ENCODE data around the gene USP48.

Gene USP48

DNA sequence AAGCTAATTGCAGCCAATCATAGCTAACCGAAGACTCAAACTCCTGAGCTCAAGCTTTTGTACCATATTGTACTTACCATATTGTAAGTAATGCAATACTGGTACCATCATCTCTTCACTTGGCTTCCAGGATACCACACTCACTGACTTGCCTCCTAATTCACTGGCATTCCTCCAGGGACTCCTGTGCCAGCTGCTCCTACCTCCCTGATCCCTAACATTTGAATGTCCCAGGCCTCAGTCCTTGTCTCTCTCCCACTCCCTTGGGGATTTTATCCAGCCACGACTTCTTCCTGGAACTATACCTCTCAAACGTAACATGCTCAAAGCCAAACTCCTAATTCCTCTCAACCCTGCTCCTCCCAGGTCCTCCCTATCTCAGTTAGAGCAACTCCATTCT is 33.8 kb downstream of the USP48 start:
- no peak for DNase-seq (ENCODE audit: low read depth)

DNA sequence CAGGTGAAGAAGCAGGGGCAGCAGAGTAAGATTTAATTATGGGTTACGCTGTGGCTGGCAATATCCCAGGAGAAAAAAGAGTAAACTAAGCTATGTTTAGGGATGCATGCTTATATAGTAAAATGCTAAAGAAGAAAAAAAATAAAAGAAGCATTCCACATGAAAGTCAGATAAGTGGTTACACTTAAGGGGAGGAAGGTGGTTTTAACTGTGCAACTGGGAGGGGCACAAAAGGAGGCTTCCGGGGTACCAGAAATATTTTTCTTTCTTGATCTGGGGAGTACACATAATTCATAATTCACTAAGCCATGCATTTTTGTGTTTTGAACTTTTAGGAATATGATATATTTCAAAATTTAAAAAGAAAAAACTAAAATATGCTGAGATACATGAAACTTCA is 39.5 kb downstream of the USP48 start:
- no peak for DNase-seq (ENCODE audit: low read depth)

- no peak for DNase-seq (ENCODE audit: low read depth)
These were observed 40.4 kb downstream of the USP48 start for GRCh38 chr1:21742578-21742977.

DNA sequence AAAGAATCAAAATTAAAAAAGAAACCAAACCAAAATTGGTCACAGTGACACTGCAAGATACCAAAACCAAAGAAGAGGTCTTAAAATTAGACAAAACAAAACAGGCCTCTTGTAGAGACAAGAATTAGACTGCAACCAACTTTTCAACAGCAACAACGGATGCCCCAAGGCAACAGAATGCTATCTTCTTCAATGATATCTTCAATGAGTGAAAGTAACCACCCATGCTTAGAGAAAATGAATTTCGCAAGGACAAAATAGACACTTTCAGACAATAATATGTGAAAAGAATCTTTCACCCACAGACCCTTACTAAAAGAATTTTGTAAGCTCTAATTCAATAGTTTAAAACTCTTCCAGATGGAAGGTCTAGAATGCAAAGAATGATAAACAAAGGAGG is 41.7 kb downstream of the USP48 start:
- DNase-seq (ENCODE audit: low read depth): no peak

- no peak for DNase-seq (ENCODE audit: low read depth)
These were observed 46.1 kb downstream of the USP48 start for GRCh38 chr1:21736876-21737275.

DNA sequence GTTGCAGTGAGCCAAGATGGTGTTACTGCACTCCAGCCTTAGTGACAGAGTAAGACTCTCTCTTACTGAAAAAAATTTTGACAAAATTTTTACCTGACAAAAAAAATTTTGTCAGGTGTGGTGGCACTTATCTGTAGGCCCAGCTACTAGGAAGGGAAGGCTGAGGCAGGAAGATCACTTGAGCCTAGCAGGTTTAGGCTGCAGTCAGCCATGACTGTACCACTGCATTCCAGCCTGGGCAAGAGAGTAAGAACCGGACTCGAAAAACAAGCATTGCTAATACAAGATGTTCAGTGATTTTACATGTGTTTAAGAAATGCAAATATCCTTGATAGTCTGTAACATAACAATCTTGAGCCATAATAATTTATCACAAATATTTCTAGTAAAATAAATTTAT is 46.9 kb downstream of the USP48 start:
- DNase-seq (ENCODE audit: low read depth): no peak

GRCh38 chr1:21734526-21734925 is 48.4 kb downstream of the USP48 start:
- no peak for DNase-seq (ENCODE audit: low read depth)

DNA sequence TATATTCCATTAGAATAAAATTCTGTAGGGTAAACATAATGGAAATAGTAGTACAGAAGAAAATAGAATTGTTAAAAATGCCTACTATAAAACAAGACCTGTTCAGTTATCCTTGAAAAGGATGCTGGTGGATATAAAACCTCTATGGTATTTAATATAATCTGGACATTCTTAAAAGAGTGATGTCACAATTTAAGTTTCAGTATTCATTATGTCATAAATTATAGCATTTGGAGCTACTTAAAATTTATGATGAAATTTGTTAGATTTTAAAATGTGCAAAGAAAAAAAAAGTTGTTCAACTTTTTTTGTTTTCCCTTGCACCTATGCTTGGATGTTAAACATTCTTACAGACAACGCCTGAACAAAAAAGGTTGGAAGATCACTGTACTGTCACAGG is 50.3 kb downstream of the USP48 start:
- DNase-seq (ENCODE audit: low read depth): no peak

- DNase-seq (ENCODE audit: low read depth): no peak
These were observed 57.1 kb downstream of the USP48 start for GRCh38 chr1:21725748-21726392.

DNA sequence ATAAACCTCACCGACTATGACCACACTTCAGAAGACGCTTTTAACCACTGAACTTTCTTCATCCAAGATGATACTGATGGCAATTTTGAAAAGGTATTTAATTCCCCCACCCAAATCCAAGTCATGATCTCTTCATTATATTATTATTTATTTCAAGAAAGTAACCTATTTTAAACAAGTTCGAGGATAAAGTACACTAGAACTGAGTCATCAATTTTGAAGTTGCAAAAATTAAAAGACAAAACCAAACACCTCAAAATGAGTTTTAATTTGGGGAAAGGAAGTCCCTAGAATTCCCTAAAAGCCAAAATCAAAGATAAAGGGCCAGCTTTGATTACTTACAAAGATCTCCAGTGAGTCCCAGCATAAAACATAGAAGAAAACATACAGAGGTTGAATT is 58.4 kb downstream of the USP48 start:
- no peak for DNase-seq (ENCODE audit: low read depth)

GRCh38 chr1:21724098-21724497 is 58.9 kb downstream of the USP48 start:
- DNase-seq (ENCODE audit: low read depth): no peak

- DNase-seq (ENCODE audit: low read depth): no peak
These were observed 61.5 kb downstream of the USP48 start for GRCh38 chr1:21721295-21721985.

DNA sequence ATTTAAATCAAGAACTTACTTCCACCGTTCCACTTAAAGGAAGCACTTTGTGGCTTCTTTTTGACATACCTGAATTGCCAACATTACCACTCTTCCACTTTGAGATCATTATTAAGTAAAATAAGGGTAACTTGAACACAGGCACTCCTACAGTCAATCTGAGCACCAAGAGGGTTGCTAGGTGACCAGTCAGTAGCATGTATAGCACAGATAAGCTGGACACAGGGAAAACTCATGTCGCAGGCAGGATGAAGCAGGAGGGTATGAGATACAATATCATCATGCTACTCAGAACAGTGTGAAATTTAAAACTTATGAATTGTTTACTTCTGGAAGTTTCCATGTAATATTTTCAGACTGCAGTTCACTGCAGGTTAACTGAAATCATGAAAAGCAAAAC is 66.8 kb downstream of the USP48 start:
- DNase-seq (ENCODE audit: low read depth): no peak

GRCh38 chr1:21707891-21708290 is 75.1 kb downstream of the USP48 start:
- DNase-seq (ENCODE audit: low read depth): no peak

DNA sequence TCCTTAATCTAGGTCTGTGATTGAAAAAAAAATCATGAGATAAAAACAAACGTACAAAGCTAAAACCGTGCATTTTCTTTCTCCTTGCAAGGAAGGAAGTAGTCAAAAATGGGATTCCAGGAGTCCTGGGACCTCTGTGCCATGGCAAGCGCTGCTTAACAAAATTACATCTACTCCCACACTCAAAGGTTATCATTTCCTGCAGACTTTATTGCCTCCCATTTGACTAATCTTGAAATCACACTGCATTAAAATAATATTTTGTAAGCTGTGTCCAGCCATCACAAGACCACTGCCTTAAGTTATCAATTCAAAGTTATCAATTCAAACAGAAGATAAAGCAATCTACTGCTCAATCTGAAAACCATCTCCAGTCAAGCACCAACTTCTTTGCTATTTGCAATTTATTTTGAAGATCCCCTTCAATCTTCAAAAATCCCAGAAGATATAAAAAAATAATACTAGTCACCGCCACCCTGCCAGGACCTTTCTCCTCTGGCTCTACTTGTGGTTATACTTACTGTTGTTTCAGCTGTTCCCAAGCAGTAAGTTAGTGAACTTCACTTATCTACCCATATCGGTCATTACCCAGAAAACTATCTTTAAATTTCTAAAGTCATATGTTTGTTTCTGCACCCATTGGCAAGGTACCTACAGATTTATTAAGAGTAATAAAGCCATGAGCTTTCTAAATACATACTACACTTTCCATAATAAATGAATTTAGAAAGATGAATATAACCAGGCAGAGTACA is 75.7 kb downstream of the USP48 start:
- no peak for DNase-seq (ENCODE audit: low read depth)

GRCh38 chr1:21706151-21706835 is 76.7 kb downstream of the USP48 start:
- peak; percentile 13 for DNase-seq (ENCODE audit: low read depth)

- DNase-seq (ENCODE audit: low read depth): no peak
These were observed 77.5 kb downstream of the USP48 start for GRCh38 chr1:21705303-21705980.

GRCh38 chr1:21704145-21704544 is 78.8 kb downstream of the USP48 start:
- no peak for DNase-seq (ENCODE audit: low read depth)

DNA sequence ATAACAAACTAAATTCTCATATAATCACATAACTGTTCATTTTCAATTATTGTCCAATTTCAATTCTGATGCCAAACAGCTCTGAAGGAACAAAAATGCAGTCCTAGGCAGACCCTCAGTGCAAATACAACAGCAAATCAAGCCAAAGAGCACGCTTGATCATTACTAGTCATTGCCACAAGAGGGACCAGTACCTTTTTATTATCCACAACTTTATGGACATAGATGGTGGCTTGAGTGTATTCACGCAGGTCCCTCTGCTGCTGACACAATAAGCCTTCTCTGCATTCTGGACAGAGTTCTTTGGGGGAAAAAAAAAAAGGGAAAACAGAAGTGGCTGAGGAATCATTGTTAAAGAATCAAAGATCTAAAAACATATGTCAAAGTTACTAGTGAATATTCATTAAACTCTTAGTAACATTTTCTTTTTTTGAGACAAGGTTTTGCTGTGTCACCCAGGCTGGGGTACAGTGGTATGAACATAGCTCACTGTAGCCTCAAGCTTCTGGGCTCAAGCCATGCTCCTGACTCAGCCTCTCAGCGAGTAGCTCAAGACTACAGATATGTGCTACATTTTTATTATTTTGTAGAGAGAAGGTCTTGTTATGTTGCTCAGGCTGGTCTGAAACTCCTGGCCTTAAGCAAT is 79.5 kb downstream of the USP48 start:
- DNase-seq (ENCODE audit: low read depth): peak; percentile 27

DNA sequence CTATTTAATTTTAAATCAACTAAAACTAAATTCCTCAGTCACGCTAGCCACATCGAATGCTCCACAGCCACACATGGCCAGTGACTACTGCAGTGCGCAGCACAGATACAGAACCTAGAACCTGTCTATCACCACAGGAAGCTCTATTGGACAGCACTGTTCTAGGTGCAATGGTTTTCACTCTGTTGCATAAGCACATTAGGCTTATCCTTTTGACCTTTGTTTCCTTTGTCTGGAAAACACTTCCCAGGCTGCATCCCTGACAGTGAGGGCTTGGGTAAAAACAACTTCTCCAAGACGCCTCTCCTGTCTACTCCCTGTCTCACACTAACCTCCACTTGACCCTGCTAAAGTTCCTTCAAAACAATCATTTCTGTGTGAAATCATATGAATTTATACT is 80.2 kb downstream of the USP48 start:
- no peak for DNase-seq (ENCODE audit: low read depth)

DNA sequence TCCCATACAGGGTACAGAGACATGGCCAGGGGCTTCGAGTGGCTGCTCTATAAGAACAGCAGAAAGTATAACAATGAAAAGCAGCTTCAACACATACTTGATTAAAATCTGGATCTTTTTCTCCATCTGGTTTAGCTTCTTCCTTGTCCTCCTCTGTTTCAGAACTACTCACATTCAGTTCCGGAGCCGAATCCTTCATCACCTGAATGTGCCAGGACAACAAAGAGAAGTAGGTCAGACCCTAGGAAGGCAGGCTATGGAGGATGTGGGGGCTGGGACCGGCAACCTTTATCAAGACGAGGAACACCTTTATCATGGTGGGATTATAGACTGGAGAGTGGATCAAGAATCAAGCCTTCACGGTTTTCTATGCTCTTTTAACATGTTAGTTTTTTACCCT is 81.5 kb downstream of the USP48 start:
- no peak for DNase-seq (ENCODE audit: low read depth)

DNA sequence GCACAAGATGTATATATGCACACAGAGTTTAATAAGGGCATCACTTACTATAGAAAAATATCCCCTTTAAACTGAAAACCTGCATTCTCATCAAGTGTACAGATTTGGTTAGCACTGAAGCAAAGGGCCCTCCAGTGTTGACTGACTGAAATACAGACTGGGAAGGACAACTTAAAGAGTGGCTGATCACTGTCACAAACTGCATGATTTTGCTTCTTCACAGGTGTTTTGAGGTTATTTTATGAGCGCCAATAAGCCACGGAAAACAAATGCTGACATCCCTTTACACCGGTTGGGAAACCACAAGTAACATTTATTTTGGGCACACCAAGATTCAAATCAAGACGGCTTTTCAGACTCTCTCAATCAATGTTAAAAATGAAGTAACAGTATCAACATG is 82.9 kb downstream of the USP48 start:
- no peak for DNase-seq (ENCODE audit: low read depth)

All from fibroblast of the conjunctiva (primary cell).